Stimulated activated naive B cell treated with anti-CD40 and anti-IgM and Interleukin-4, amounts not matched to agents 10 μg/mL and 1 μg/mL and 100 μg/mL, for 72 hours (primary cell): Measurements from ENCODE around the gene TYROBP.
A peak's percentile ranks its signal among the peaks of the same experiment; 100 is the strongest.
"Not testable (repeated sequence)": the region's sequence is repeated elsewhere in the genome, so short reads cannot be mapped to it uniquely, and the experiment has no call there.

ENCODE experiments used
- ATAC-seq, 2 donors: fragments of 150-1000 bp; cut with Tn5 transposase; replicated peaks; 2 replicates each; pipeline ENCODE4 v1.10.0; 2021; ENCODE audit warnings: moderate library complexity in 1 of 2
- DNase-seq: peaks from one replicate; pipeline ENCODE4 v3.0.0; 2021
- H3K27ac Mint-ChIP-seq: one replicate; pipeline ENCODE4 v1.8.0; 2022; ENCODE audit warnings: mild to moderate bottlenecking, mixed read lengths
- H3K27me3 Mint-ChIP-seq, 2 donors: one replicate each; pipeline ENCODE4 v1.8.0; 2022; ENCODE audit warnings: mixed read lengths in 2 of 2
- H3K36me3 Mint-ChIP-seq, 2 donors: one replicate each; pipeline ENCODE4 v1.8.0; 2022; ENCODE audit warnings: mixed read lengths in 2 of 2, mild to moderate bottlenecking in 1 of 2
- H3K4me1 Mint-ChIP-seq, 2 donors: one replicate each; pipeline ENCODE4 v1.8.0; 2022; ENCODE audit warnings: mixed read lengths in 2 of 2, mild to moderate bottlenecking in 1 of 2
- H3K4me3 Mint-ChIP-seq, 2 donors: one replicate each; pipeline ENCODE4 v1.8.0; 2022; ENCODE audit warnings: mild to moderate bottlenecking in 2 of 2, mixed read lengths in 2 of 2, moderate library complexity in 1 of 2
- H3K9me3 Mint-ChIP-seq, 2 donors: one replicate each; pipeline ENCODE4 v1.8.0; 2022; ENCODE audit warnings: mixed read lengths in 2 of 2, mild to moderate bottlenecking in 1 of 2

The TYROBP gene

GRCh38 chr19:35885225-35885738, 22.8 kb downstream of the TYROBP start:
- H3K4me3 Mint-ChIP-seq: peak overlapping the region; percentile 23 to 44

GRCh38 chr19:35883882-35884281, 24.2 kb downstream of the TYROBP start:
- peaks cover 26 to 54% of the 10 kb centered on the region in 2 donors for H3K4me1 Mint-ChIP-seq
- H3K27ac Mint-ChIP-seq: peak overlapping the region; percentile 75
- peaks cover 27 to 36% of the 10 kb centered on the region in 2 donors for H3K36me3 Mint-ChIP-seq
- peaks cover 3 to 4% of the 10 kb centered on the region in 2 donors for H3K9me3 Mint-ChIP-seq
- peak; percentile 32 to 37 for ATAC-seq
- H3K27me3 Mint-ChIP-seq: peaks cover 10 to 14% of the 10 kb centered on the region in 2 donors
- peak overlapping the region; percentile 29 to 46 for H3K4me3 Mint-ChIP-seq
- no peak for DNase-seq

More at GRCh38 chr19:35885225-35885738, 22.8 kb downstream of the TYROBP start:
- peaks cover 0 to under 1% of the 10 kb centered on the region in 2 donors for H3K27me3 Mint-ChIP-seq
- ATAC-seq (peak in 1 of 2 donors; percentile 2), DNase-seq (no peak)
- H3K36me3 Mint-ChIP-seq: peaks cover 36 to 47% of the 10 kb centered on the region in 2 donors
- peaks cover 29 to 56% of the 10 kb centered on the region in 2 donors for H3K4me1 Mint-ChIP-seq
- H3K9me3 Mint-ChIP-seq: peaks cover 4 to 5% of the 10 kb centered on the region in 2 donors
- peak overlapping the region; percentile 95 for H3K27ac Mint-ChIP-seq

GRCh38 chr19:35882114-35882832, 25.8 kb downstream of the TYROBP start:
- ATAC-seq: peak; percentile 26 to 30
- Mint-ChIP-seq H3K4me1 (peaks cover 19 to 43% of the 10 kb centered on the region in 2 donors), H3K27ac (peak overlapping the region; percentile 22), H3K9me3 (peaks cover 0 to 4% of the 10 kb centered on the region in 2 donors), H3K4me3 (no peak overlapping the region), H3K36me3 (peaks cover 12 to 20% of the 10 kb centered on the region in 2 donors), H3K27me3 (peaks cover 24 to 30% of the 10 kb centered on the region in 2 donors)
- DNase-seq: peak; percentile 51

GRCh38 chr19:35879770-35880317, 28.3 kb downstream of the TYROBP start:
- Mint-ChIP-seq H3K4me3 (no peak overlapping the region), H3K27ac (no peak overlapping the region), H3K27me3 (peaks cover 33 to 49% of the 10 kb centered on the region in 2 donors), H3K4me1 (peaks cover 11 to 27% of the 10 kb centered on the region in 2 donors), H3K36me3 (peaks cover 2 to 7% of the 10 kb centered on the region in 2 donors), H3K9me3 (no peaks in the 10 kb centered on the region)
- DNase-seq (peak; percentile 65), ATAC-seq (peak; percentile 27 to 32)

GRCh38 chr19:35879068-35879467, 29.0 kb downstream of the TYROBP start:
- peaks cover 8 to 20% of the 10 kb centered on the region in 2 donors for H3K4me1 Mint-ChIP-seq
- H3K9me3 Mint-ChIP-seq: no peaks in the 10 kb centered on the region
- peaks cover 2 to 7% of the 10 kb centered on the region in 2 donors for H3K36me3 Mint-ChIP-seq
- no peak overlapping the region for H3K27ac Mint-ChIP-seq
- ATAC-seq (no peak), DNase-seq (no peak)
- H3K27me3 Mint-ChIP-seq: peaks cover 39 to 55% of the 10 kb centered on the region in 2 donors
- no peak overlapping the region for H3K4me3 Mint-ChIP-seq

GRCh38 chr19:35874392-35874930, 33.6 kb downstream of the TYROBP start:
- no peak for ATAC-seq
- H3K27me3 Mint-ChIP-seq: peaks cover 73 to 88% of the 10 kb centered on the region in 2 donors

GRCh38 chr19:35872180-35872579, 35.9 kb downstream of the TYROBP start:
- H3K4me1 Mint-ChIP-seq: peaks cover 12 to 17% of the 10 kb centered on the region in 2 donors
- no peak overlapping the region for H3K4me3 Mint-ChIP-seq
- H3K27me3 Mint-ChIP-seq: peaks cover 71 to 83% of the 10 kb centered on the region in 2 donors
- DNase-seq (no peak), ATAC-seq (no peak)
- peaks cover 4 to 11% of the 10 kb centered on the region in 2 donors for H3K36me3 Mint-ChIP-seq
- no peak overlapping the region for H3K27ac Mint-ChIP-seq
- H3K9me3 Mint-ChIP-seq: peaks cover 0 to 6% of the 10 kb centered on the region in 2 donors

More at GRCh38 chr19:35874392-35874930, 33.6 kb downstream of the TYROBP start:
- H3K4me1 Mint-ChIP-seq: peaks cover 8 to 10% of the 10 kb centered on the region in 2 donors
- H3K36me3 Mint-ChIP-seq: peaks cover 4 to 11% of the 10 kb centered on the region in 2 donors
- H3K27ac Mint-ChIP-seq: no peak overlapping the region
- peaks cover 0 to 6% of the 10 kb centered on the region in 2 donors for H3K9me3 Mint-ChIP-seq
- no peak for DNase-seq
- H3K4me3 Mint-ChIP-seq: no peak overlapping the region

GRCh38 chr19:35871611-35872010, 36.5 kb downstream of the TYROBP start:
- H3K27ac Mint-ChIP-seq: no peak overlapping the region
- H3K4me1 Mint-ChIP-seq: peaks cover 12 to 17% of the 10 kb centered on the region in 2 donors
- H3K9me3 Mint-ChIP-seq: peaks cover 0 to 6% of the 10 kb centered on the region in 2 donors
- no peak overlapping the region for H3K4me3 Mint-ChIP-seq
- peaks cover 74 to 80% of the 10 kb centered on the region in 2 donors for H3K27me3 Mint-ChIP-seq
- ATAC-seq: no peak
- peaks cover 4 to 11% of the 10 kb centered on the region in 2 donors for H3K36me3 Mint-ChIP-seq
- no peak for DNase-seq

GRCh38 chr19:35870798-35871197, 37.3 kb downstream of the TYROBP start:
- Mint-ChIP-seq H3K4me3 (no peak overlapping the region), H3K9me3 (peaks cover 0 to 6% of the 10 kb centered on the region in 2 donors), H3K4me1 (peaks cover 12 to 17% of the 10 kb centered on the region in 2 donors), H3K27me3 (peaks cover 75 to 80% of the 10 kb centered on the region in 2 donors), H3K36me3 (peaks cover 4 to 7% of the 10 kb centered on the region in 2 donors), H3K27ac (no peak overlapping the region)
- no peak for DNase-seq
- no peak for ATAC-seq

- not testable (repeated sequence) for H3K27ac Mint-ChIP-seq, ATAC-seq, H3K36me3 Mint-ChIP-seq, H3K9me3 Mint-ChIP-seq, DNase-seq
- H3K4me3 Mint-ChIP-seq: peak overlapping the region; percentile 76 to 77
- H3K4me1 Mint-ChIP-seq: peaks cover 12 to 17% of the 10 kb centered on the region in 2 donors
- peaks cover 80 to 85% of the 10 kb centered on the region in 2 donors for H3K27me3 Mint-ChIP-seq
Measured at GRCh38 chr19:35870124-35870736, 37.9 kb downstream of the TYROBP start.

GRCh38 chr19:35869327-35870123, 38.6 kb downstream of the TYROBP start:
- Mint-ChIP-seq H3K4me3 (peak overlapping the region; percentile 76 to 77), H3K36me3 (peaks cover 4 to 7% of the 10 kb centered on the region in 2 donors), H3K27me3 (peaks cover 82 to 86% of the 10 kb centered on the region in 2 donors), H3K27ac (no peak overlapping the region), H3K9me3 (peaks cover 0 to 6% of the 10 kb centered on the region in 2 donors), H3K4me1 (peaks cover 12 to 17% of the 10 kb centered on the region in 2 donors)
- peak; percentile 86 to 87 for ATAC-seq
- DNase-seq: peak; percentile 62

GRCh38 chr19:35868823-35869326, 39.2 kb downstream of the TYROBP start:
- H3K27ac Mint-ChIP-seq: peak overlapping the region; percentile 22
- peaks cover 81 to 86% of the 10 kb centered on the region in 2 donors for H3K27me3 Mint-ChIP-seq
- H3K36me3 Mint-ChIP-seq: peaks cover 4 to 7% of the 10 kb centered on the region in 2 donors
- peaks cover 12 to 17% of the 10 kb centered on the region in 2 donors for H3K4me1 Mint-ChIP-seq
- H3K9me3 Mint-ChIP-seq: peaks cover 0 to 6% of the 10 kb centered on the region in 2 donors
- H3K4me3 Mint-ChIP-seq: peak overlapping the region; percentile 47 to 72
- ATAC-seq: no peak
- DNase-seq: no peak
